ENCODE data around the gene PRSS23.
A peak's percentile ranks its signal among the peaks of the same experiment; 100 is the strongest.
"Not testable (repeated sequence)": the region's sequence is repeated elsewhere in the genome, so short reads cannot be mapped to it uniquely, and the experiment has no call there.

PRSS23 gene

DNA sequence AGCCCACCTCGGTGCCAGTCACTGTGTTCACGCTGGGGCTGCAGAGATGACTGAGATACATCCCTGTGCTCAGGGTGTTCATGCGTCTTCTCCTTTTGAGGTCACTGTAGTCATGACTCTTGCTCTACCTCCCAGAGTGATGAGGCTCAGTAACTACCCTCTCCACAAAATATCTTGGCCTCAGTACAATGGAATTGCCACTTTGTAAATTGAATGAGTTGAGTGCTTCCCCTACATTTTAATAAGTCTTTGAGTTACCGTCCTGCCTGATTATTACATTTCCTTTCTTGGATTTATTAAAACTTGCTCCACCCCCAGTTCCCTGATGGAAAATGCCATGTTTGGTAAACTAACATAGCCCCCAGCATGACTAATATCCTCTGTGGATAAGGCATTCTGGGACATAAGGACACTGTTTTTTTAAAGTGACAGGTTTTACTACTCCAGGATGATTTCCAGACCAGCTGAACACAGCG lies 15.9 kb downstream of the PRSS23 start:
- DNase-seq = no peak

DNA sequence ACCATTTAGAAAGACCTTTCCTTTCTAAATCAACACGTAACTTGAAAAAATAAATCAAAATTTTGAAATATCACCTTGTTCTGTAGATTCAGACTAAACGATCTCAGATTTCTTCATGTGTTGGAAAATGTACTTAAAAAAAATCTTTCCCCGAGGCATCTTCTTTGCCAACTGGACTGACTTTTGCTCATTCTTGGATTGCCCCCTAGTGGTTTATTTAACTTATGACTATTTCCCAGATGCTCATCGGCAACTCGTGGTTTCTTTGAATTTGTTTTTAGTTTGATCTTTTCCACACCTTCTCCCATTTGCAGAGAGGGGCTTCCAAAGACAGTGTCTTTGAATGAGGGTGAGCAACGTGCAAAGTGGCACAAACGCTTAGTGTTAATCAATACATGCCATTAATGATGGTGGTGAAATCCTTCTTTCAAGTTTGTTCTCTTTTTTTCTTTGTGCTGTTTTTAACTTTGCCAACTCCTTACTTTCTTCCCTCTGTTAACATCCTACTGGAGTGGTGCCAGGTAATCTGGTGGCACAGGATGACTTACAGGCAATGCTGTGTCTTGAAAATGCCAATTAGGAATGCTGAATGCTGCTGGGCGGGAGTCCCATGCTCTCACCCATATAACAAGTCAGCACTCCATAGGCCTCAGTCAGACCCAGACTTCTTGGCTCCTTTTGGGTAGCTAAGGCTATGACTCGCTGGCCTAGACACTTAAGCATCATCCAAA lies 18.3 kb downstream of the PRSS23 start:
- DNase-seq = peak; percentile 82

DNA sequence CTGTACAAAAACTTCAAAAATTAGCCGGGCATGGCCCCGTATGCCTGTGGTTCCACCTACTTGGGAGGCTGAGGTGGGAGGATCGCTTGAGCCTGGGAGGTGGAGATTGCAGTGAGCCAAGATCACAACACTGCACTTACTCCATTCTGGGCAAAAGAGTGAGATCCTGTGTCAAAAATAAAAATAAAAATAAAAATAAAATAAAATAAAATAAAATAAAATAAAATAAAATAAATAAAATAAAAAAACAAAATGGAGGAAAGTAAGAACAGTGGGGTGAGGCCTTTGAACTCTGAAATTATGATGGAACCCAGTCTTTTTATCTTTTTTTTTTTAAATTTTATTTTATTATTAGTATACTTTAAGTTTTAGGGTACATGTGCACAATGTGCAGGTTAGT lies 23.8 kb downstream of the PRSS23 start:
- DNase-seq = not testable (repeated sequence)

DNA sequence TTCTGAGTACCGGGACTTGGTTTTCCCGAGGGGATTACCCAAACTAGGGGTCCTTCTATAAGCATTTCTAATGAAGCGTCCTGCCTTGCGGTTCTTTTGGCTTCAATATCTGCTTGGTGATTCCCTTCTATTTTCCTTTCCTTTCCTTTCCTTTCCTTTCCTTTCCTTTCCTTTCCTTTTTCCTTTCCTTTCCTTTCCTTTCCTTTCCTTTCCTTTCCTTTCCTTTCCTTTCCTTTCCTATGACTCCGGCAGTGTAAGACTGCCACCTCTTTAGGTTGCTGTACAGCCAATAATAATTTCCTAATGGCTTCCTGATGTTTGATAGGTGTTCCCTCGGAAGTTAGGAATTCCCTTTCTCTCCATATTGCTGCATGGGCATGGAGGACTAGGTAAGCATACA lies 34.0 kb downstream of the PRSS23 start:
- not testable (repeated sequence) for DNase-seq

DNA sequence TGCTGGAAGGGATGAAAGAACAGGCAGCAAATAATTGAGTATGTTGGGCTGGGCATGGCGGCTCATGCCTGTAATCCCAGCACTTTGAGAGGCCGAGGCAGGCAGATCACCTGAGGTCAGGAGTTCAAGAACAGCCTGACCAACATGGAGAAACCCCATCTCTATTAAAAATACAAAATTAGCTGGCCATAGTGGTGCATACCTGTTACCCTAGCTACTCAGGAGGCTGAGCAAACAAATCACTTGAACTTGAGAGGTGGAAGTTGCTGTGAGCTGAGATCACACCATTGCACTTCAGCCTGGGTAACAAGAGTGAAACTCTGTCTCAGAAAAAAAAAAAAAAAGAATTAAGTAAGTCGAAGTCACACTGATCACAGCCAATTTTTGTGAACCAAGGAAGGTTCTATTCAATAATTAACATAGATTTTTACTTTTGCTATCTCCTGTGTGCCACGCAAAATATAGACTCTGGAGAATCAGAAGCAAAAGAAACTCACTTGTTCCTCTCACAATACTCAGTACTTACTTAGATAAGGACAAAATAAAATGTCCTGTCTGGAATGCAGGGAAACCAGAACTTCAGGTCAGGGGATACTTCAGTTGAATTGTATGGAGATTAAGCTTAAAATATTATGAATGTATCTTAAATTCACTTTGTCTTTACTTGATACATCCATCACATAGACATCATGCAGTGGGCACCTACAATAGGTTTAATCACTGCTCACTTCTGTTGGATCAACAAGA lies 44.6 kb downstream of the PRSS23 start:
- not testable (repeated sequence) for DNase-seq

DNA sequence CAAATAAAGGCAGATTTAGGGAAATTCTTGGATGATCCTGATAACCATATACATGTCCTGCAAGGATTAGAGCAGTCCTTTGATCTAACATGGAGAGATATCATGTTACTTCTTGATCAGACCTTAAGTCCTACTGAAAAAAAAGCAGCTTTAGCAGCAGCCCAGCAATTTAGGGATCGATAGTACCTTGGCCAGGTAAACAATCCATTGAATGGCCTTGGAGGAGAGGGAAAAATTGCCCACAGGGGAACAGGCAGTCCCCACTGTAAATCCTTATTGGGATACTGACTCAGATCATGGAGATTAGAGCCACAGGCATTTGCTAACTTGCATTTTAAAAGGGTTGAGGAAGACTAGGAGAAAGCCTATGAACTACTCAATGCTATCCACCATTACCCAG lies 47.8 kb downstream of the PRSS23 start:
- DNase-seq = no peak

DNA sequence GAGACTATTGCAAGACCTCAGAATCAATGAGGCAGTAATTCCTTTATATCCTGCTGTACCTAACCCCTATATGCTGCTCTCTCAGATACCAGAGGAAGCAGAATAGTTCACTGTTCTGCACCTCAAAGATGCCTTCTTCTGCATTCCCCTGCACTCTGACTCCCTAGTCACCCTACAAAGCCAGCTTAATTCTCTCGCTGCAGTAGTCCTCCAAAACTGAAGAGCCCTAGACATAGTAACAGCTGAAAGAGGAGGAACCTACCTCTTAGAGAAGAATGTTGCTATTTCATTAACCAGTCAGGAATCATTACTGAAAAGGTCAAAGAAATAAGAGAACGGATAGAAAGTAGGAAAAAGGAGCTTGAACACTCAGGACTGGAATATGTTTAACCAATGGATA lies 49.3 kb downstream of the PRSS23 start:
- DNase-seq = no peak

Data from NCI-H1105 treated with DMSO at 0.1 percent for 48 hours (cell line).